Measurements from ENCODE around the gene NOP9.

DNA sequence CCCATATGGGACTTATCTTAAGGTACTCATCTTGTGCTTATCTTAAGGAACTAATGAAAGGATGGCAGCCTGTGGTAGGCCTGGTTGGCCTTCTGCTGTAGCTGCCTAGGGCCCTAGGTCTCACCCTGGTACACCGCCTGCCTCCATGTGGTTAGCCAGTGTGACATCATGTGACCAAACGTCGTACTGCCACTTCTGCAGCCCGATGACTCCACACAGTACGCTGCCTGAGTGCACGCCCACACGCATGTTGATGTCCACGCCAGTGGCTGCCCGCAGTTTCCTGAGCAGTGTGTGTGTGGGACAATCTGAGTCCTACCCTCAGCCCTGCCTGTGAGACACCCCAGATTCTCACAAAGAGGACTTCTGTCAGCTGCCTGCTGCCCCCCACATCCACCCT is 30.1 kb downstream of the NOP9 start:
- TF ChIP-seq, protein P1, sequence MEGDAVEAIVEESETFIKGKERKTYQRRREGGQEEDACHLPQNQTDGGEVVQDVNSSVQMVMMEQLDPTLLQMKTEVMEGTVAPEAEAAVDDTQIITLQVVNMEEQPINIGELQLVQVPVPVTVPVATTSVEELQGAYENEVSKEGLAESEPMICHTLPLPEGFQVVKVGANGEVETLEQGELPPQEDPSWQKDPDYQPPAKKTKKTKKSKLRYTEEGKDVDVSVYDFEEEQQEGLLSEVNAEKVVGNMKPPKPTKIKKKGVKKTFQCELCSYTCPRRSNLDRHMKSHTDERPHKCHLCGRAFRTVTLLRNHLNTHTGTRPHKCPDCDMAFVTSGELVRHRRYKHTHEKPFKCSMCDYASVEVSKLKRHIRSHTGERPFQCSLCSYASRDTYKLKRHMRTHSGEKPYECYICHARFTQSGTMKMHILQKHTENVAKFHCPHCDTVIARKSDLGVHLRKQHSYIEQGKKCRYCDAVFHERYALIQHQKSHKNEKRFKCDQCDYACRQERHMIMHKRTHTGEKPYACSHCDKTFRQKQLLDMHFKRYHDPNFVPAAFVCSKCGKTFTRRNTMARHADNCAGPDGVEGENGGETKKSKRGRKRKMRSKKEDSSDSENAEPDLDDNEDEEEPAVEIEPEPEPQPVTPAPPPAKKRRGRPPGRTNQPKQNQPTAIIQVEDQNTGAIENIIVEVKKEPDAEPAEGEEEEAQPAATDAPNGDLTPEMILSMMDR (IDR thresholded peaks at IDR 0.05; ENCODE audit: insufficient read depth, low read length, poor library complexity, severe bottlenecking): no peak
- no peak for TF ChIP-seq EZH2phosphoT487 (conservative IDR thresholded peaks at IDR 0.05; ENCODE audit: low read length)

All from SU-DHL-6 (cell line).